Measurements from ENCODE around the gene SSH3.

SSH3 gene

GRCh38 chr11:67314218-67314617 is 10.9 kb downstream of the SSH3 start:
- Histone ChIP-seq H3K79me2 (ENCODE audit: control insufficient read depth, low read length) (peaks cover 11% of the 10 kb centered on the region), H3K4me3 (ENCODE audit: low read length) (no peak overlapping the region), H4K20me1 (ENCODE audit: control insufficient read depth, insufficient read depth, low read depth, low read length) (no peaks in the 10 kb centered on the region), H3F3A (ENCODE audit: control insufficient read depth, insufficient read depth) (peaks cover 5% of the 10 kb centered on the region), H3K9me2 (replicated peaks; ENCODE audit: control insufficient read depth, low read length) (no peaks in the 10 kb centered on the region), H3K4me2 (ENCODE audit: low read length) (no peak overlapping the region), H3K9me3 (ENCODE audit: control insufficient read depth, insufficient read depth, low read length) (no peaks in the 10 kb centered on the region), H3K4me1 (ENCODE audit: control insufficient read depth, low read length) (peaks cover 16% of the 10 kb centered on the region), H3K36me3 (ENCODE audit: control insufficient read depth, low read length) (peaks cover 14% of the 10 kb centered on the region), H3K27me3 (ENCODE audit: control insufficient read depth, low read length) (no peaks in the 10 kb centered on the region), H3K27ac (ENCODE audit: low read depth, low read length) (no peak overlapping the region)
- TF ChIP-seq EZH2phosphoT487 (IDR thresholded peaks at IDR 0.05; ENCODE audit: borderline replicate concordance, low read length) (no peak), CTCF (IDR thresholded peaks at IDR 0.05; ENCODE audit: low read depth, low read length, poor library complexity, severe bottlenecking) (no peak)

- Histone ChIP-seq H3K9me3 (ENCODE audit: control insufficient read depth, insufficient read depth, low read length) (no peaks in the 10 kb centered on the region), H3K9me2 (replicated peaks; ENCODE audit: control insufficient read depth, low read length) (no peaks in the 10 kb centered on the region), H3K27me3 (ENCODE audit: control insufficient read depth, low read length) (no peaks in the 10 kb centered on the region), H3K79me2 (ENCODE audit: control insufficient read depth, low read length) (peaks cover 11% of the 10 kb centered on the region), H3K27ac (ENCODE audit: low read depth, low read length) (no peak overlapping the region), H3F3A (ENCODE audit: control insufficient read depth, insufficient read depth) (peaks cover 5% of the 10 kb centered on the region), H4K20me1 (ENCODE audit: control insufficient read depth, insufficient read depth, low read depth, low read length) (no peaks in the 10 kb centered on the region), H3K4me3 (ENCODE audit: low read length) (no peak overlapping the region), H3K36me3 (ENCODE audit: control insufficient read depth, low read length) (peaks cover 5% of the 10 kb centered on the region), H3K4me1 (ENCODE audit: control insufficient read depth, low read length) (peaks cover 18% of the 10 kb centered on the region), H3K4me2 (ENCODE audit: low read length) (no peak overlapping the region)
- TF ChIP-seq EZH2phosphoT487 (IDR thresholded peaks at IDR 0.05; ENCODE audit: borderline replicate concordance, low read length) (no peak), CTCF (IDR thresholded peaks at IDR 0.05; ENCODE audit: low read depth, low read length, poor library complexity, severe bottlenecking) (no peak)
These were observed 12.1 kb downstream of the SSH3 start for GRCh38 chr11:67315325-67315909.

GRCh38 chr11:67316882-67317204 is 13.5 kb downstream of the SSH3 start:
- Histone ChIP-seq H3K9me2 (replicated peaks; ENCODE audit: control insufficient read depth, low read length) (no peaks in the 10 kb centered on the region), H3K79me2 (ENCODE audit: control insufficient read depth, low read length) (peaks cover 11% of the 10 kb centered on the region), H3K27ac (ENCODE audit: low read depth, low read length) (peak overlapping the region; percentile 77), H3K27me3 (ENCODE audit: control insufficient read depth, low read length) (no peaks in the 10 kb centered on the region), H3K4me2 (ENCODE audit: low read length) (peak overlapping the region; percentile 96), H4K20me1 (ENCODE audit: control insufficient read depth, insufficient read depth, low read depth, low read length) (no peaks in the 10 kb centered on the region), H3K36me3 (ENCODE audit: control insufficient read depth, low read length) (no peaks in the 10 kb centered on the region; the same call in 1 of the 2 replicates), H3F3A (ENCODE audit: control insufficient read depth, insufficient read depth) (peaks cover 5% of the 10 kb centered on the region), H3K9me3 (ENCODE audit: control insufficient read depth, insufficient read depth, low read length) (no peaks in the 10 kb centered on the region), H3K4me3 (ENCODE audit: low read length) (peak overlapping the region; percentile 78), H3K4me1 (ENCODE audit: control insufficient read depth, low read length) (peaks cover 18% of the 10 kb centered on the region)
- TF ChIP-seq EZH2phosphoT487 (IDR thresholded peaks at IDR 0.05; ENCODE audit: borderline replicate concordance, low read length) (no peak), CTCF (IDR thresholded peaks at IDR 0.05; ENCODE audit: low read depth, low read length, poor library complexity, severe bottlenecking) (no peak)

Data from DOHH2 (cell line).